Testis (tissue), 2 donors: Measurements from ENCODE around the gene FKBP7.

Experiments
- POLR2A ChIP-seq: fragments of 450-650 bp; IDR thresholded peaks from one replicate; pipeline ENCODE4 v1.6.1; 2017; ENCODE audit warnings: antibody characterized with exemption, mild to moderate bottlenecking, moderate library complexity
- TF ChIP-seq, protein P1 (sequence below), 3 experiments: fragments of 450-650 bp in 2 of 3; fragments of 200-600 bp in 1 of 3; sonication (generic) in 1 of 3; IDR thresholded peaks; one replicate each; pipeline ENCODE4 v1.5.1; 2016 to 2019; ENCODE audit warnings: antibody characterized with exemption in 3 of 3, mild to moderate bottlenecking in 2 of 3, moderate library complexity in 1 of 3

DNA sequence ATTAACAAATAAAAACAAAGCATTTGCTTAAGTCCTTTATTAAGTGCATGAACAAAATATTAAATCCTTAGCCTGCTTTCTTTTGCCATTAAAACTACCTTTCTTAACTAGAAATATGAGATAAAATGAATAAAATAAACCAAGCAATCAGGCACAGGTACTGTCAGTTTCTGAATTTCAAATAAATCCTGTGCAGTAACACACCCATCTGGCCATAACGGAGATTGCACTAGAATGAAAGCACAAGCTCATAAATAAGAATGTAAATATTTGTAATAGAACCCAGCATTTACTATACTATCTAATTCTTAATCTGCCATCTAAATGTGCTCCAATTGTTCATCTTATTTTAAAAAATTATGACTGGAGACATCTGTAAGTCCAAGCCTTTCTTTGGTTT, 59.3 kb downstream of the FKBP7 start:
- TF ChIP-seq, protein P1, sequence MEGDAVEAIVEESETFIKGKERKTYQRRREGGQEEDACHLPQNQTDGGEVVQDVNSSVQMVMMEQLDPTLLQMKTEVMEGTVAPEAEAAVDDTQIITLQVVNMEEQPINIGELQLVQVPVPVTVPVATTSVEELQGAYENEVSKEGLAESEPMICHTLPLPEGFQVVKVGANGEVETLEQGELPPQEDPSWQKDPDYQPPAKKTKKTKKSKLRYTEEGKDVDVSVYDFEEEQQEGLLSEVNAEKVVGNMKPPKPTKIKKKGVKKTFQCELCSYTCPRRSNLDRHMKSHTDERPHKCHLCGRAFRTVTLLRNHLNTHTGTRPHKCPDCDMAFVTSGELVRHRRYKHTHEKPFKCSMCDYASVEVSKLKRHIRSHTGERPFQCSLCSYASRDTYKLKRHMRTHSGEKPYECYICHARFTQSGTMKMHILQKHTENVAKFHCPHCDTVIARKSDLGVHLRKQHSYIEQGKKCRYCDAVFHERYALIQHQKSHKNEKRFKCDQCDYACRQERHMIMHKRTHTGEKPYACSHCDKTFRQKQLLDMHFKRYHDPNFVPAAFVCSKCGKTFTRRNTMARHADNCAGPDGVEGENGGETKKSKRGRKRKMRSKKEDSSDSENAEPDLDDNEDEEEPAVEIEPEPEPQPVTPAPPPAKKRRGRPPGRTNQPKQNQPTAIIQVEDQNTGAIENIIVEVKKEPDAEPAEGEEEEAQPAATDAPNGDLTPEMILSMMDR (IDR thresholded peaks at IDR 0.05): peak in 1 of 3 experiments; percentile 15
- no peak for TF ChIP-seq POLR2A
